ENCODE data around the gene CAMK1D. TPM values are rescaled to one million over a fixed set of nuclear protein-coding genes. Genes with fewer than 3 reads are reported as not detected.

The CAMK1D gene
- total RNA-seq, 1 experiment from 2014 or later = 6.0 TPM

DNA sequence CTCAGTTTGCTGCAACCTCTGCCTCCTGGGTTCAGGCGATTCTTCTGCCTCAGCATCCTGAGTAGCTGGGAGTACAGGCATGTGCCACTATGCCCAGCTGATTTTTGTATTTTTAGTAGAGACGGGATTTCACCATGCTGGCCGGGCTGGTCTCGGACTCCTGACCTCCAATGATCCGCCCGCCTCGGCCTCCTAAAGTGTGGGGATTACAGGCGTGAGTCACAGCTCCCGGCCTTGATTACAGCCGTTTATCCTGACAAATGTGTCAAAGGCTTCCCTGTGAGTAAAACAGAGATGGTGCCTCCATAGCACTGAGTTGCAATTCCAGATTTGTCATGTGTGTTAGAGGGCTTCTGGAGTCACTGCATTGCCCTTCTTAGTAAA is 378.5 kb downstream of the CAMK1D start:
- Histone ChIP-seq H3K36me3 (ENCODE audit: low read depth) (no peaks in the 10 kb centered on the region), H2AFZ (no peak overlapping the region), H3K9me3 (ENCODE audit: insufficient read depth, low read depth) (no peaks in the 10 kb centered on the region), H3K4me2 (peak overlapping the region; percentile 26; the same call in 1 of the 2 replicates), H3K79me2 (ENCODE audit: low read depth) (no peaks in the 10 kb centered on the region), H3K4me1 (replicated peaks; ENCODE audit: insufficient read depth) (peaks cover 11% of the 10 kb centered on the region; the same call in 1 of the 2 replicates), H3K27ac (no peak overlapping the region), H3K27me3 (ENCODE audit: insufficient read depth, low read depth) (no peaks in the 10 kb centered on the region), H3F3A (ENCODE audit: insufficient read depth, low read depth) (peaks cover 9% of the 10 kb centered on the region; the same call in 1 of the 2 replicates), H3K9me2 (ENCODE audit: insufficient read depth) (no peaks in the 10 kb centered on the region), H3K4me3 (no peak overlapping the region), H4K20me1 (ENCODE audit: insufficient read depth) (no peaks in the 10 kb centered on the region)
- DNase-seq = no peak
- TF ChIP-seq EZH2 (IDR thresholded peaks at IDR 0.05; ENCODE audit: low read depth) (no peak), CTCF (conservative IDR thresholded peaks at IDR 0.05) (no peak)
- no TSS peak for BruUV-seq (replicated peaks)
- ChIA-PET POLR2A (ENCODE audit: unreplicated experiment) (no interaction called here), CTCF (interaction anchor here (0.6 kb wide), 1 partner anchor 346 kb away, joined by 9 read pairs; no protein-coding TSS in a partner anchor)
- intact Hi-C loops (cut with micrococcal nuclease; ENCODE audit: unreplicated experiment) = no loop called here

DNA sequence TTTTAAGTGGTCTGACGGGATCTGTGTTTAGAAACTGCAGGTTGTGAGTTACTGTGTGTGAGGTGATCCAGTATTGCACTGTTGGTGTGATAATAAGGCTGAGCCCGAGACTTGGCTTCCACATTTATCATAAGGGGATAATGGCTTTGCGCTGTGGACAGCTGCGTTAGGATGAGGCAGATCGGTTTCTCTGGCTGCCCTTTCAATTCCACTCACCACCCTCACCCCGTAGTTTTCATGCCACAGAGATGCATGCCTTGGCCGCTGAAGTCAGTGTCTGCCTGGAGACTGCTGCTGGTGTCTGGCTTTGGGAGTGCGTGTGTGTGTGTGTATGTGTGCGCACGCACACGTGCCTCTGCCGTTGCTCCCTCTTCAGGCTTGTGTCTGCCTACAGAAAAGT is 379.1 kb downstream of the CAMK1D start:
- Histone ChIP-seq H3K36me3 (ENCODE audit: low read depth) (no peaks in the 10 kb centered on the region), H3K9me2 (ENCODE audit: insufficient read depth) (no peaks in the 10 kb centered on the region), H3K4me2 (no peak overlapping the region), H3F3A (ENCODE audit: insufficient read depth, low read depth) (peaks cover 9% of the 10 kb centered on the region; the same call in 1 of the 2 replicates), H4K20me1 (ENCODE audit: insufficient read depth) (no peaks in the 10 kb centered on the region), H3K27me3 (ENCODE audit: insufficient read depth, low read depth) (no peaks in the 10 kb centered on the region), H3K4me1 (replicated peaks; ENCODE audit: insufficient read depth) (peaks cover 11% of the 10 kb centered on the region; the same call in 1 of the 2 replicates), H3K79me2 (ENCODE audit: low read depth) (no peaks in the 10 kb centered on the region), H2AFZ (no peak overlapping the region), H3K9me3 (ENCODE audit: insufficient read depth, low read depth) (no peaks in the 10 kb centered on the region), H3K27ac (no peak overlapping the region), H3K4me3 (no peak overlapping the region)
- CTCF ChIA-PET = no interaction called here
- BruUV-seq (replicated peaks) = no TSS peak
- no peak for DNase-seq
- intact Hi-C loops (cut with micrococcal nuclease; ENCODE audit: unreplicated experiment) = no loop called here
- POLR2A ChIA-PET (ENCODE audit: unreplicated experiment) = no interaction called here
- no peak for TF ChIP-seq CTCF (conservative IDR thresholded peaks at IDR 0.05)
- no peak for TF ChIP-seq EZH2 (IDR thresholded peaks at IDR 0.05; ENCODE audit: low read depth)

DNA sequence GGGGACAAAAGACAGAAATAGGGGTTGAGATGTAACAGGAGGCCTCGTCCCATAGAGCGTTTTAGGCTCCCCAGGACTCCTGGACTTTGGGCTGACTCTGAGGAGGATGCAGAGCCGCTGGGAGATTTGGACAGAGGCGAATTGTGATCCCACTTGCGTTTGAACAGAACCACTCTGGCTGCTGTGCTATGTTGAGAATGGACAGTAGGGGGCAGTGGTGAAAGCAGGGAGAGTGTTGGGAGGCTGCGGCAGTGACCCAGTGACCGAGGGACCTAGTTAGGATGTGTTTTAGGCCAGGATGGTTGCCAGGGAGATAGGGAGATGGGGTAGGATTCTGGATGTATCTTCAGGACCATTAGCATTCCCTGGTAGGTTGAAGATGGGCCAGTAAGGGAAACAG is 380.5 kb downstream of the CAMK1D start:
- H3K9me3 ChIP-seq (ENCODE audit: insufficient read depth, low read depth) = no peaks in the 10 kb centered on the region
- H3K9me2 ChIP-seq (ENCODE audit: insufficient read depth) = no peaks in the 10 kb centered on the region
- H2AFZ ChIP-seq = no peak overlapping the region
- H3K79me2 ChIP-seq (ENCODE audit: low read depth) = no peaks in the 10 kb centered on the region
- no peaks in the 10 kb centered on the region for H3K36me3 ChIP-seq (ENCODE audit: low read depth)
- H3K4me1 ChIP-seq (replicated peaks; ENCODE audit: insufficient read depth) = peaks cover 11% of the 10 kb centered on the region; the same call in 1 of the 2 replicates
- H3K4me3 ChIP-seq = no peak overlapping the region
- no peak overlapping the region for H3K27ac ChIP-seq
- ChIA-PET POLR2A (ENCODE audit: unreplicated experiment) (no interaction called here), CTCF (interaction anchor here (0.6 kb wide), 1 partner anchor 313 kb away, joined by 3 read pairs; no protein-coding TSS in a partner anchor)
- BruUV-seq (replicated peaks) = no TSS peak
- TF ChIP-seq EZH2 (IDR thresholded peaks at IDR 0.05; ENCODE audit: low read depth) = no peak
- TF ChIP-seq CTCF (conservative IDR thresholded peaks at IDR 0.05) = no peak
- intact Hi-C loops (cut with micrococcal nuclease; ENCODE audit: unreplicated experiment) = no loop called here
- H3K4me2 ChIP-seq = no peak overlapping the region
- no peak for DNase-seq
- H3F3A ChIP-seq (ENCODE audit: insufficient read depth, low read depth) = peaks cover 9% of the 10 kb centered on the region; the same call in 1 of the 2 replicates
- no peaks in the 10 kb centered on the region for H3K27me3 ChIP-seq (ENCODE audit: insufficient read depth, low read depth)
- H4K20me1 ChIP-seq (ENCODE audit: insufficient read depth) = no peaks in the 10 kb centered on the region

Measured in PC-9 (cell line).